HG03103 (cell line): ENCODE results near the gene KHDRBS1.
A peak's percentile ranks its signal among the peaks of the same experiment; 100 is the strongest.
"Not testable (repeated sequence)": the region's sequence is repeated elsewhere in the genome, so short reads cannot be mapped to it uniquely, and the experiment has no call there.

ENCODE experiments used
- ATAC-seq: cut with Tn5 transposase; IDR thresholded peaks from one replicate; pipeline ENCODE4 v1.9.1; 2021; ENCODE audit warnings: low read depth; ENCODE audit not compliant: unreplicated experiment

The KHDRBS1 gene, protein sequence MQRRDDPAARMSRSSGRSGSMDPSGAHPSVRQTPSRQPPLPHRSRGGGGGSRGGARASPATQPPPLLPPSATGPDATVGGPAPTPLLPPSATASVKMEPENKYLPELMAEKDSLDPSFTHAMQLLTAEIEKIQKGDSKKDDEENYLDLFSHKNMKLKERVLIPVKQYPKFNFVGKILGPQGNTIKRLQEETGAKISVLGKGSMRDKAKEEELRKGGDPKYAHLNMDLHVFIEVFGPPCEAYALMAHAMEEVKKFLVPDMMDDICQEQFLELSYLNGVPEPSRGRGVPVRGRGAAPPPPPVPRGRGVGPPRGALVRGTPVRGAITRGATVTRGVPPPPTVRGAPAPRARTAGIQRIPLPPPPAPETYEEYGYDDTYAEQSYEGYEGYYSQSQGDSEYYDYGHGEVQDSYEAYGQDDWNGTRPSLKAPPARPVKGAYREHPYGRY

DNA sequence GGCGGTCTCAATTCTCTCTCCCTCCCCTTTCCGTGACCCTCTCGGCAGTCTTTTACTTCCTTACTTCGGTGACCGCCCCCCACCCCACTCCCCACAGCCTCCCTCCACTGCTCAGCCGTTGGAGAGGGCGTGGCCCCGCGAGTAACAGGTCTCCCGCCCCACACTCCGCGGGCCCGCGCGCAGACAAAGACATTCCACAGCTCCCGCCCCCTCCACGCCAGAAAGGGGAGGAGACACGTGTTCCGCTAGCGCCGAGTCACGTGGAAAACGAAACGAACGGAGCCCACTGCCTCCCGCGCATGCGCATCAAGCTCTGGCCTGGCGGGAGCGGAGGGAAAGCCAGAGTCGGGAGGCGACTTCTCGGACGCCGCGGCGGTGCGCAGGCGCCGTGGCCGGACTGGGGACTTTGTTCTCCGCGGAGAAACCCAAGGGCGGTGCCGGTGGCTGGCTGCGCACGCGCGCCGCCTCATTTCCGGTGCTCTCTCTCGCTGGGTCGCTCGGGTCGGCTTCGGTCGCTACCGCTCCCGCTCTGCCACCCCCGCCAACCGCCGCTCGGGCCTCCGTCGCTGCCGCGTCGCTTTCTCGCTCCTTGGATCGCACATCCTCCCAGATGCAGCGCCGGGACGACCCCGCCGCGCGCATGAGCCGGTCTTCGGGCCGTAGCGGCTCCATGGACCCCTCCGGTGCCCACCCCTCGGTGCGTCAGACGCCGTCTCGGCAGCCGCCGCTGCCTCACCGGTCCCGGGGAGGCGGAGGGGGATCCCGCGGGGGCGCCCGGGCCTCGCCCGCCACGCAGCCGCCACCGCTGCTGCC lies at the start of gene KHDRBS1:
TSS of gene KHDRBS1 (plus strand) at position 483 of the 813 bp plus-strand sequence. CDS start at position 611, 128 bp downstream.
- peak; percentile 66 for ATAC-seq

DNA sequence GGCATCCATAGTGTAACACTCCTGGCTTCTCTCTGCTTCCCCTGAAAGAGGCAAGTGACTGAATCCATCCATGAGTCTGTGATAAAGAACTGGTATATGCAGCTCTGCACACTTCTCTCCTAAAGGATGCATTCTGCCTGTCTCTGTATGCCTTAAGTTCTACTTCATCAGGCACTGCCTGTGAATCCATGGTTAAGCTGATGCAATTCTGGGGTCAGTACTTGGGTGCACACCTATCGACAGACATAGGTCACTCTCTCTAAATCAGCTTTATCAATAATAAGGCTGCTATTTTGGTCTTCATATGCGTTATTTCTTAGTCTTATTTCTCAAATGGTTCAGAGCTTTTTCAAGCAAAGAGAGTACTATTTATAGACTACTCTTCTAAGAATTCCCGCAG lies 42.8 kb upstream of the KHDRBS1 start:
- no peak for ATAC-seq

DNA sequence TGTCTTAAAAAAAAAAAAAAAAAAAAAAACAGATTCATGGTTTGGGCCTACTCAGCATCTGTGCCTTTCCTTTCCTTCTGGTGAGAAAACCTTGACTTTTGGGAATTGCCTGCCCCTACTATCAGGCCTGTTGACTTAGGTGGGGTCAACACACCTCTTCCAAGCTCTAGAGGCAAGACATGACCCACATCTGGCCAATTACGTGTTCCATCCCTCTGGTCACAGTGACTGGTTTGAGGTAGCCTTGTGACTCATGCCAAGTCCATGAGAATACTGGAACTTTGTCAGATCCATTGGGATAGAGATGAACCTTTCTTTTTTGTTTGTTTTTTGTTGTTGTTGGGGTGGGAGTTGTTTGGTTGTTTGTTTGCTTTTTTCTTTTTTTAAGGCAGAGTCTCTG lies 37.3 kb upstream of the KHDRBS1 start:
- ATAC-seq, result no peak

DNA sequence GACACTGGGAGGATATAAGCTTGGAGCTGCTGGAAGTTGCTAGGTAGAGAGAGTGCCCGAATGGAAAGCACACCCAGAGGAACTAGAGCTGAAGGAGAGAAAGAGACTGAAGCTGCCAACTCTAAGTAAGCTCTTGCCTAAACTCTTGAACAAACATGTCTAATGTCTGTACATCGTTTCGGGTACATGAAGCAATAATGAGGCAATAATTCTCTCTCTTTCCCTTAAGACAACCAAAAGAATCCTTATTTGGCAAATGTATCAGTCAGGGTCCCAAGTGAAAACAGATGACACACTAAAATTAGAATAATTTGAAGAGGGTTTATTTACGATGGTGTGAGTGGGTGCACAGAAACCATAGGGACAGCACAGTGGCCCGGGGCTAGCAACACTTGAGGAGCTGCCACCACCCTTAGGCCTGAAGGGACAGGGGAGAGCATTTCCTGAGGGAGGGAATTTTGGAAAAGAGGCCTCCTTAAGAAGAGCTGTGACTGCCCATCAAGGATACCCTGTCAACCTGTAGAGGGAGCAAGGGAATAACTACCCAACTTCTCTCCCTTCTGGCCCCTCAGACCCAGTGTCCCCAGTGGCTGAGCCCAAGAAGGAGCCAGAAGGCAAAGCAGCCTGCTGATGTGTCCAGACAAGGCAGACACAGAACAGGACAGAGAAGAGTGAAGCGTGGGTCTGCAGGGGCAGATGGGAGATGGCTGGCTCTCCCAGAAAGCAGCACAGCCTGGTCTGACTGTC lies 36.1 kb upstream of the KHDRBS1 start:
- no peak for ATAC-seq

GRCh38 chr1:31978843-31979400 lies 34.7 kb upstream of the KHDRBS1 start:
- ATAC-seq, result no peak

DNA sequence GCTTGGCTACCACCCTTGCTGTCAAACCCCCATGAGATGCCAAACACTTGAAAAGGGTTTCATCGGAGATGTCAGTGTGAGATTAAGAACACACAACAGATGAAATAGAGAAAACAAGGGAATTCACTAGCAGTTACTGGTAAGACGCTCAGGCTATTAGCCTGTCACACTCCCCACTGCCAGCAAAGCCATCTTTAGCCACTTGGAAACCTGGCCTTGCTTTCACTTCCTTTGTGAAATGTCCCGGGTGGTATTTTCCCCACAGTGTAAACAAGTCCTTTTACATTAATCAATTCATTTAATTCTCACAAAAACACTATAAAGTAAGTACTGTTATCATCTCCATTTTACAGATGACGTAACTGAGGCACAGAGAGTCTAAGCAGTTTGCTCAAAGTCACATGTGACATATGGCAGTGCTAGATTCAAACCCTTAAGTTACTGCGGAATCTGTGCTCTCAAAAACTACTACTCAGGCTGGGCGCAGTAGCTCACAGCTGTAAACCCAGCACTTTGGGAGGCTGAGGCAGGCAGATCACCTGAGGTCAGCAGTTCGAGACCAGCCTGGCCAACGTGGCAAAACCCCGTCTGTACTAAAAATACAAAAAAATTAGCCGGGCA lies 32.7 kb upstream of the KHDRBS1 start:
- ATAC-seq, result no peak

DNA sequence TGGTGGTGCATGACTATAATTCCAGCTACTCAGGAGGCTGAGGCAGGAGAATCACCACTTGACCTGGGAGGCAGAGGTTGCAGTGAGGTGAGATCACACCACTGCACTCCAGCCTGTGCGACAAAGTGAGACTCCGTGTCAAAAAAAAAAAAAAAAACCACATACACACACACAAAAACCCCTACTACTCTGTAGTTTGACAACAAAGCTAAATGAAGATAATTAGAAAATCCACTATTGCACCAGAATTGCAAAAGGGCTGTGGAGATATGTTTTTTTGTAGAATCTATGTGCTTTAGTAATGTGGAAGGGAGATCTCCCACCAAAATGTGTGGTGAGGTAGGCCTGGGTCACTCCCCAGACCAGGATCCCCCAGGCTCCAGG lies 32.2 kb upstream of the KHDRBS1 start:
- no peak for ATAC-seq

DNA sequence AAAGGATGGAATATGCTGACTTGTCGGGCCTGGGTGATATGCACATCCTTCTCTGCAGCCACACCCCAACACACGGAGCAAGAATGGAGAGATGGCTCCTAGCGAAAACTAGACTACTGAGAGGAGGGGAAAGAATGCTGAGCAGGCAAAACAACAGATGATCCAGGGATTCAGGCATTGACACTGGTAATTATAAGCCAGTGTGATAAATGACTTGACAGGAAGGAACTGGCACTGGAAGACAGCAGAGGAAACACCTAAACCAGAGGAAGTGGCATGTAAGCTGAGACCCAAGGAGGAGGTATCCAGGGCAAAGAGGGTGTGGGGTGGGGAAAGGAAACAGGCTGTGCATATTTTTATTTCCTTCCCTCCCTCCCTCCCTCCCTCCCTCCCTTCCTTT lies 31.7 kb upstream of the KHDRBS1 start:
- ATAC-seq, result no peak

- no peak for ATAC-seq
These were observed 29.0 kb upstream of the KHDRBS1 start for GRCh38 chr1:31984419-31985347.

GRCh38 chr1:31985430-31985829 lies 28.2 kb upstream of the KHDRBS1 start:
- ATAC-seq, result no peak

GRCh38 chr1:31987135-31987619 lies 26.5 kb upstream of the KHDRBS1 start:
- no peak for ATAC-seq

DNA sequence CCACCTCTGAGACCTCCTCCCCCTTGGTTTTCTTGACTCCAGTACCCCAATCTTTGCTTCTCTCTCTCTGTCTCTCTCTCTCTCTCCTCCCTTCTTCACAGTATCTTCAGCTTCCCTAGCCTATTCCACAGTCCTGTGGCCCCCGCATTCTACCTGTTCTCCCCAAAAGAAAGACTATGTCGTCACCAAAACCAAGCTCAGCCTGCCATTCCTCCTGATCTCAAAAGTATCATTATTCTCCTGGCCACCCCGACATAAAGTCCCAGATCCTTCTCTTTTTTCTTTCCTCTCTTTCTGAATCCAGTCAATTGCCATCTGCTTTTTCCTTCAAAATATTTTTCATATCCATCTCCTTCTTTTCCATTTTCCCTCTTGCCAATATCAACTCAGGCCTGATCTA lies 23.7 kb upstream of the KHDRBS1 start:
- no peak for ATAC-seq

DNA sequence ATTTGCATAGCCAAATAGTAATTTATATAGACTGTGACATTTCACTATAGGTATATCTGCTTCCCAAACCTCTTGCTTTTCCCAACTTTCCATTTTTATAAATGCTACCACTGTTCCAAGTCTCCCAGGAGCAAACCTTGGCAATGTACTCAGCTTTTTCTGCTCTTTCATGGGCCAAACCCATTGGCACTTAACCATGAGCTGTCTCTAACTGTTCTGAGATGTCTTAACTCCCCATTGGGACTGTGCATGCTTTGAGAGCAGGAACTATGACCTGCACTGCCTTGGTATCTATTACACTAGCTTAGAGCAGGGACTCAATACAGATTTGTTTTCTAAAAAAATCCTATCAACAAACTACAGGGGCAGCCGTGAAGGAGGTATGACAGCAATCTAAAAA lies 22.5 kb upstream of the KHDRBS1 start:
- no peak for ATAC-seq

DNA sequence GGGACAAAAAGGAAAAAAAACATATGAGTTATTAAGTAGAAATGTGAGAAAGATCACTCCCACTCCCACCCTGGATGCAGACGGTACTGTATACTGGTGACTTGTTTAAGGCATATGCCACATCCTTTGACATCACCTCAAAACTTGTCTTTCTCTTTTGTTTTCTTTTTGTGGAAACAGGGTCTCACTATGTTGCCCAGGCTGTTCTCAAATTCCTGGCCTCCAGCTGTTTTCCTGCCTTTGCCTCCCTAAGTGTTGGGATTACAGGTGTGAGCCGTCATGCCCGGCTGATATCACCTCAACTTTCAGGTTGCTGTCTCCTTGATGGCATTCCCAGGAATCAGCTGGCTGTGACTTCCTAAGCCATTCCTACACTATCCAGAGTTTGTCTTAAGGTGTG lies 18.4 kb upstream of the KHDRBS1 start:
- no peak for ATAC-seq

DNA sequence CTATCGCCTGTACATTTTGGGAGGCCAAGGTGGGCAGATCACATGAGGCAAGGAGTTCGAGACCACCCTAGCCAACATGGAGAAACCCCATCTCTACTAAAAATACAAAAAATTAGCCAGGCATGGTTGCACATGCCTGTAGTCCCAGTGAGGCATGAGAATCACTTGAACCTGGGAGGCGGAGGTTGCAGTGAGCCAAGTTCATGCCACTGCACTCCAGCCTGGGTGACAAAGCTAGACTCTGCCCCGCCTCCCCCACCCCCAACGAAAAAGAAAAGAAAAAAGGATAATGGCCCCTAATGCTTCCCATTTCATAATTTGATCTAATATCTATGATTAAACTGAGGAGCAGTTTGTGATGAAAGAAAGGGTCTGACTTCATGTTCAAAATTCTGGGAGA lies 17.5 kb upstream of the KHDRBS1 start:
- not testable (repeated sequence) for ATAC-seq

- no peak for ATAC-seq
These were observed 11.8 kb upstream of the KHDRBS1 start for GRCh38 chr1:32001863-32002262.

DNA sequence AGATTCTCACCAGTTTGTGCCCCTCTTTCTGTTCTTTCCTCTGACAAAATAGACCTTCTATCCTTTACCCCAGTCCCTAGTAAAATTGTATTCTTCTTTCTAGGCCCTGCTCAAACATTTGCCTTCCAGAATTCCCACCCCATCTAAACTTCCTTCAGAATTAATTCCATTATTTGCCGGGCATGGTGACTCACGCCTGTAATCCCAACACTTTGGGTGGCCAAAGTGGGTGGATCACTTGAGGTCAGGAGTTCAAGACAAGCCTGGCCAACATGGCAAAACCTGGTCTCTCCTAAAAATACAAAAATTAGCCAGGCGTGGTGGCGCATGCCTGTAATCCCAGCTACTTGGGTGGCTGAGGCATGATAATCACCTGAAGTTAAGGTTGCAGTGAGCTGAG lies 11.4 kb upstream of the KHDRBS1 start:
- ATAC-seq, result not testable (repeated sequence)

DNA sequence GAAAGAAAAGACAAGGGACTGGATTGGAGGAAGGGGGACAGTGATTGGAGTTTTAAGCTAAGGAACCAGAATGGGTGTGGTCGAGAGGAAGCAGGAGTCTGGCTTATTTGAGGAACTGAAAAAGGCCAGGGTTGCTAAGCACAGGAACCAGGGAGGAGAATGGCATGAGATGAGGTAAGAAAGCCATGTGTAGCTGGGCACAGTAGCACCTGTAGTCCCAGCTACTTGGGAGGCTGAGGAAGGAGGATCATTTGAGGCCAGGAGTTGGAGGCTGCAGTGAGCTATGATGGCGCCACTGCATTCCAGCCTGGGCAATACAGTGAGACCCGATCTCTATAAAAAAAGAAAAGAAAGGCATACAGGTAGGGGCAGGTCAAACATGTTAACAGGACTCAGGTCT lies 8.1 kb upstream of the KHDRBS1 start:
- no peak for ATAC-seq

DNA sequence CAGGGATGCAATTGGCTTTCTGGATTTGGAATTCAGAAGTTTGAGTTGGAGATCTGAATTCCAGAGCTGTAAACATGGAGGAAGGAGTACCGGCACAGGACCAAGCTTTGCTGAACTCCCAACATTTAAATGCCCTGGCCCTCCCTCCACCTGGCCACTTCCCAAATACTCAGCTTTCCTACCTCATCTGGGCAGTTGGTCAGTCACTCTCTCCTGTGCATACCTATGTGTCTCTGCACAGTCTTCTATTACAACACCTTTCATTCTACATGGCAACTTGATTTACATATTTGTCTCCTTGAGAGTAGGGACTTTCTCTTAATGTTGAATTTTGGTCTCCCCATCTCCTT lies 6.1 kb upstream of the KHDRBS1 start:
- no peak for ATAC-seq
